Measurements from ENCODE around the gene GGCX.

GGCX gene

DNA sequence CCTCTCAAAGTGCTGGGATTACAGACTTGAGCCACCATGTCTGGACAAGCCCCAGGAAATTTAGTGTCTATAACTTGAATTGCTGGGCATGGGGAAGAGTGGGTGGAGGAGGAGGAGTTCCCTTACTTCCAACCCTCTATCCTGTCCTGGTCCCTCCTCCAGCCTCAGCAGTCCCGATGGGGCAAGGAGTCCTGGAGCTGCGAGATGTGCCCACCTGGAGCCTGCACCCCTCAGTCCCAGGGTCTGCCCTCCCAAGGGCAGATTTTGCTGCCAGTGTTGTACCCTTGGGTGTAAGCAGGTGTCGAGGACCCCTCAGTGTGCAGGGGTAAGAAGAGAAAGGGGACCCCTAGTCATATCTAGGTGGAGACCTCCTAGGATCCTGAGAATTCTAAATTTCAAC, 18.9 kb upstream of the GGCX start:
- no peak for DNase-seq (ENCODE audit: low read depth)
- H3K4me3 ChIP-seq (ENCODE audit: control insufficient read depth, low read depth, low read length) = no peak overlapping the region
- TF ChIP-seq CTCF (IDR thresholded peaks at IDR 0.05; ENCODE audit: control insufficient read depth, insufficient read depth, low read depth, low read length, missing control alignments) = no peak

- TF ChIP-seq CTCF (IDR thresholded peaks at IDR 0.05; ENCODE audit: control insufficient read depth, insufficient read depth, low read depth, low read length, missing control alignments) = no peak
- no peak overlapping the region for H3K4me3 ChIP-seq (ENCODE audit: control insufficient read depth, low read depth, low read length)
- no peak for DNase-seq (ENCODE audit: low read depth)
These were observed 18.1 kb upstream of the GGCX start for GRCh38 chr2:85579266-85579935.

GRCh38 chr2:85578243-85579180, 17.2 kb upstream of the GGCX start:
- TF ChIP-seq CTCF (IDR thresholded peaks at IDR 0.05; ENCODE audit: control insufficient read depth, insufficient read depth, low read depth, low read length, missing control alignments) = no peak
- DNase-seq (ENCODE audit: low read depth) = no peak
- H3K4me3 ChIP-seq (ENCODE audit: control insufficient read depth, low read depth, low read length) = no peak overlapping the region

- no peak within 1 kb of the TSS for H3K4me3 ChIP-seq (ENCODE audit: control insufficient read depth, low read depth, low read length)
- no peak for TF ChIP-seq CTCF (IDR thresholded peaks at IDR 0.05; ENCODE audit: control insufficient read depth, insufficient read depth, low read depth, low read length, missing control alignments)
- no peak for DNase-seq (ENCODE audit: low read depth)
These were observed 16.3 kb upstream of the GGCX start, which contains the start of gene VAMP8 for GRCh38 chr2:85577386-85578242. TSS of gene VAMP8 (plus strand) at chr2:85577586. CDS start at chr2:85577647, 61 bp downstream.

- no peak overlapping the region for H3K4me3 ChIP-seq (ENCODE audit: control insufficient read depth, low read depth, low read length)
- DNase-seq (ENCODE audit: low read depth) = no peak
- TF ChIP-seq CTCF (IDR thresholded peaks at IDR 0.05; ENCODE audit: control insufficient read depth, insufficient read depth, low read depth, low read length, missing control alignments) = no peak
These were observed 15.7 kb upstream of the GGCX start for GRCh38 chr2:85577063-85577385.

- H3K4me3 ChIP-seq (ENCODE audit: control insufficient read depth, low read depth, low read length) = no peak overlapping the region
- no peak for DNase-seq (ENCODE audit: low read depth)
- no peak for TF ChIP-seq CTCF (IDR thresholded peaks at IDR 0.05; ENCODE audit: control insufficient read depth, insufficient read depth, low read depth, low read length, missing control alignments)
These were observed 14.4 kb upstream of the GGCX start for GRCh38 chr2:85575739-85576138.

Data from AG09309 (cell line).